Caco-2 (cell line): ENCODE data around the gene ZC3H18. TPM values are rescaled to one million over a fixed set of nuclear protein-coding genes. Genes with fewer than 3 reads are reported as not detected.
"Not testable (repeated sequence)": the region's sequence is repeated elsewhere in the genome, so short reads cannot be mapped to it uniquely, and the experiment has no call there.

Experiments used
- BruUV-seq: library from RNA; stranded (reverse); fragments of 400-500 nt; replicated peaks from 2 replicates; lab custom pipeline; 2021; lab: Mats Ljungman, UMichigan
- CTCF ChIA-PET: fragments of 300-600 bp; sonication (Branson Sonifier 250); formaldehyde crosslinking; loops from one replicate; lab custom pipeline; 2022; ENCODE audit warnings: antibody characterized with exemption; lab: Charles Lee
- POLR2A ChIA-PET: fragments of 300-600 bp; sonication (Branson Sonifier 250); formaldehyde crosslinking; loops from one replicate; lab custom pipeline; 2022; ENCODE audit warnings: antibody characterized with exemption; lab: Charles Lee
- DNase-seq, 2 experiments: peaks; one replicate each; pipeline versions ENCODE4 v3.0.0 to v3.0.0-alpha.2; 2020 to 2022
- H3K27me3 ChIP-seq: replicated peaks from 2 replicates; pipeline ENCODE4 v1.6.0; 2011; ENCODE audit warnings: low read length; ENCODE audit not compliant: control insufficient read depth, insufficient read depth
- H3K36me3 ChIP-seq: 2 replicates; pipeline ENCODE4 v1.5.1; 2011; ENCODE audit warnings: low read length; ENCODE audit not compliant: control insufficient read depth, insufficient read depth
- H3K4me1 ChIP-seq: fragments of 250-450 bp; sonication (Bioruptor Pico); 2 replicates; pipeline ENCODE4 v1.5.1; 2020; ENCODE audit warnings: mild to moderate bottlenecking
- H3K4me3 ChIP-seq: 2 replicates; pipeline ENCODE4 v1.5.1; 2011; ENCODE audit warnings: low read depth, mild to moderate bottlenecking, control low read depth, low read length
- H3K9me3 ChIP-seq: fragments of 250-450 bp; sonication (Bioruptor Pico); 2 replicates; pipeline ENCODE4 v1.5.1; 2020; ENCODE audit warnings: mild to moderate bottlenecking, moderate library complexity
- H3K27ac Mint-ChIP-seq: one replicate; pipeline ENCODE4 v1.8.0; 2022; ENCODE audit warnings: mixed read lengths; ENCODE audit not compliant: unreplicated experiment
- H3K27me3 Mint-ChIP-seq: one replicate; pipeline ENCODE4 v1.8.0; 2022; ENCODE audit warnings: mixed read lengths; ENCODE audit not compliant: insufficient read depth, unreplicated experiment
- H3K36me3 Mint-ChIP-seq: one replicate; pipeline ENCODE4 v1.8.0; 2022; ENCODE audit warnings: mild to moderate bottlenecking, mixed read lengths; ENCODE audit not compliant: insufficient read depth, unreplicated experiment
- H3K4me1 Mint-ChIP-seq: one replicate; pipeline ENCODE4 v1.8.0; 2022; ENCODE audit warnings: low read depth, mixed read lengths; ENCODE audit not compliant: unreplicated experiment
- H3K4me3 Mint-ChIP-seq: one replicate; pipeline ENCODE4 v1.8.0; 2022; ENCODE audit warnings: mild to moderate bottlenecking, moderate library complexity, mixed read lengths; ENCODE audit not compliant: unreplicated experiment
- H3K9me3 Mint-ChIP-seq: one replicate; pipeline ENCODE4 v1.8.0; 2022; ENCODE audit warnings: mixed read lengths; ENCODE audit not compliant: unreplicated experiment
- CTCF ChIP-seq, 2 experiments: fragments of 200-600 bp in 1 of 2; IDR thresholded peaks; 1 replicate in 1 of 2; 2 replicates in 1 of 2; pipeline versions ENCODE4 v1.5.1 to v1.8.0; 2011 to 2022; ENCODE audit warnings: antibody characterized with exemption in 1 of 2, control low read depth in 1 of 2, inconsistent platforms in 1 of 2, low read depth in 1 of 2, low read length in 1 of 2, mild to moderate bottlenecking in 1 of 2, moderate library complexity in 1 of 2; ENCODE audit not compliant: insufficient read depth in 1 of 2, severe bottlenecking in 1 of 2, unreplicated experiment in 1 of 2
- intact Hi-C: fragments of 100-400 bp; cut with micrococcal nuclease; formaldehyde crosslinking; loops from one replicate; pipeline ENCODE4 v1.10.0; 2022; ENCODE audit not compliant: unreplicated experiment
- total RNA-seq: library from RNA; stranded (reverse); gene quantifications from 2 replicates; pipeline ENCODE4 v1.2.3, GENCODE V29; 2022

ZC3H18 gene
- total RNA-seq, 1 experiment from 2014 or later = 82.0 TPM

DNA sequence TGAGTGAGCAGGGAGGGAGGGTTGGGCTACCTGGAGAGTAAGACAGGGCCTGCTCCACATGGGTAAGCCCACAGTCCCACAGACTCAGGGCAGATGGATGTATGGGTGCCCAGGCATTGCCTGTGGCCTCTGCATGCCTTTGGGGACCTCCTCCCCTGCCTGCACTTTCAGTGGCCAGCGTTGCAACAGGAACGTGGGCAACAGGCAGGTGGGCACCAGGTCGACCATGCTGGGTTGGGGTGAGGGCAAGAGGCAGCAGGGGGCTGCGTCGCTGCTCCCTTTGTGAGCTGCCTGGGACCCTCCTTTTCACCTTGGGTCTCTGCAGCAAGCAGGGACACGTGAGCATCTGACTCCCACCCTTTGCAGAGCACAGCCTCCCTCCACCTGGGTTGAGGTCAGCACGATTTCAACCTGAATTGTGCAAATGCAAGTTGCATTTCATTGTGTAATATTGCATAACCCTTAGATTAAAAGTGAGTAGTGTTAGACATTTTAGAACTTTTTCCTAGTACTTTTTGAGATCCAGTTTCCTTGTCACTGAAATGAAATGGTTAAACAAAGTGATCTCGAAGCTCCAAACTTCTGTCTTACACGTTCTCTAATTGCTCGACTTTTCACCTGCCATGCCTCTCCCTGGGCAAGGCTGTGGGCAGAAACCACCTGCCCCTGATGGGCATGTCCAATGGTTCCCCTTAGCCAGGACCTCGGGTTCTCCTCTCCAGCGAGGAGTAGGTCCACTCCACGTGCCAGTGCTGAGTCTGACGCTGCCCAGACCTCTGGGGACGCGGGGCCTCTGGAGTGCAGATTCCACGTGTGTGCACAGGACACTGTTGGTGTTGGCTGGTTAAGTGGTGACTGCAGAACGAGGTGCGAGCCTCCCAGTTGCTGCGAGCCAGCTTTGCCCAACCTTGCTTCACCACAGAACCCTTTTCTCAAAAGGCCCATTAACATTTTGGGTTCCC lies 35.3 kb downstream of the ZC3H18 start:
- POLR2A ChIA-PET = no interaction called here
- TF ChIP-seq CTCF (IDR thresholded peaks at IDR 0.05; ENCODE audit: insufficient read depth in 1 of 2, low read depth in 1 of 2, low read length in 1 of 2, severe bottlenecking in 1 of 2, unreplicated experiment in 1 of 2) = no peak
- intact Hi-C loops = no loop called here
- CTCF ChIA-PET = no interaction called here
- Mint-ChIP-seq H3K36me3 (peaks cover 84% of the 10 kb centered on the region), H3K9me3 (no peaks in the 10 kb centered on the region), H3K27me3 (no peaks in the 10 kb centered on the region), H3K27ac (no peak overlapping the region), H3K4me3 (no peak overlapping the region), H3K4me1 (no peaks in the 10 kb centered on the region)
- BruUV-seq = no TSS peak
- Histone ChIP-seq H3K4me1 (no peaks in the 10 kb centered on the region), H3K4me3 (no peak overlapping the region), H3K9me3 (no peaks in the 10 kb centered on the region), H3K36me3 (peaks cover 2% of the 10 kb centered on the region; the same call in 1 of the 2 replicates), H3K27me3 (no peaks in the 10 kb centered on the region)
- DNase-seq = no peak

DNA sequence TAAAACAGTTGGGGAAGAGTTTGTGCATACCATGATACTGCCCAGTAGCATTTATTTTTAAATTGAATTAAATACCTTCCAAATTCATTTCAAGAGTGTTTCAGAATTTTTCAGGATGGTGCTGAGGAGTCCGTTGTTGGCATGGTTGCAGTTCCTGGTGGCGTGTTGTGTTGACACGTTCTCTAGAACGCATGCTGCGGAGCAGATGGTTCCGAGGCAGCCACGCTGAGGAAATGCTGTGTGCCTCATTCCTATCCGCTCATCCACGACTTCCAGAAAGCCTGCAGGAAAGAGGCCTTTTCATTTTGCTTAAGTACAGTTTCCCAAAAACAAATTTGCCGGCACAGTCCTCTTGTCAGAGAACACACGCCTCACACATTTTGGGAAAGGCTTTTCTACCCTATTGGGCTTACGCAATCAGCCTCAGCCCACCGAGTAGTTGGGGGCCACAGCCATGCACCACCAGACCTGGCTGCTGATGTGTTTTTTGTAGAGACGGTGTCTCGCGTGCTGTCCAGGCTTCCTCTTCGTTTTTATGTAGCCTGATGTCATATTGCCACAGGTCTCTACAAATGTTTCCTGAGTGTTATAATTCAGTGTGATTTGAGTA lies 36.0 kb downstream of the ZC3H18 start:
- POLR2A ChIA-PET = no interaction called here
- H3K36me3 Mint-ChIP-seq = peaks cover 84% of the 10 kb centered on the region
- intact Hi-C loops = no loop called here
- no peaks in the 10 kb centered on the region for H3K27me3 Mint-ChIP-seq
- Histone ChIP-seq H3K9me3 (no peaks in the 10 kb centered on the region), H3K36me3 (peaks cover 2% of the 10 kb centered on the region; the same call in 1 of the 2 replicates), H3K4me3 (no peak overlapping the region), H3K27me3 (no peaks in the 10 kb centered on the region), H3K4me1 (no peaks in the 10 kb centered on the region)
- CTCF ChIA-PET = no interaction called here
- DNase-seq = no peak
- no peaks in the 10 kb centered on the region for H3K9me3 Mint-ChIP-seq
- TF ChIP-seq CTCF (IDR thresholded peaks at IDR 0.05; ENCODE audit: insufficient read depth in 1 of 2, low read depth in 1 of 2, low read length in 1 of 2, severe bottlenecking in 1 of 2, unreplicated experiment in 1 of 2) = no peak
- BruUV-seq = no TSS peak
- H3K4me1 Mint-ChIP-seq = no peaks in the 10 kb centered on the region
- H3K4me3 Mint-ChIP-seq = no peak overlapping the region
- no peak overlapping the region for H3K27ac Mint-ChIP-seq

DNA sequence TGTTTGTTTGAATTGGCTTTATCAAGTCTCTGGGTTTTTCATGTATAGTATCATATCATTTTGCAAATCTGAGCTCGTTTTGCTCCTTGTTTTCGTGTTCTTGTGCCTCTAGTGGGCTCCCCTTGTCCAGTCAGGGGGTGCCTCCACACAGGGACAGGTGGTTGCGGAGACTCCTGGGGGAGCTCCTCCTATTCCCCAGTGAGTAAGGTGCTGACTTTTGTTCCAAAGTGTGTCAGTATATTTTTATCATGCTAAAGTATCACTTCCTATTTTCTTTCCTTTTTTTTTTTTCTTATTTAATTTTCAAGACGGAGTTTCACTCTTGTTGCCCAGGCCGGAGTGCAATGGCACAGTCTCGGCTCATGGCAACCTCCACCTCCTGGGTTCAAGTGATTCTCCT lies 37.9 kb downstream of the ZC3H18 start:
- H3K27me3 ChIP-seq = no peaks in the 10 kb centered on the region
- H3K36me3 ChIP-seq = no peaks in the 10 kb centered on the region
- POLR2A ChIA-PET = no interaction called here
- Mint-ChIP-seq H3K36me3 (peaks cover 72% of the 10 kb centered on the region), H3K27me3 (no peaks in the 10 kb centered on the region), H3K4me3 (no peak overlapping the region), H3K4me1 (no peaks in the 10 kb centered on the region), H3K27ac (no peak overlapping the region), H3K9me3 (no peaks in the 10 kb centered on the region)
- intact Hi-C loops = no loop called here
- TF ChIP-seq CTCF (IDR thresholded peaks at IDR 0.05; ENCODE audit: insufficient read depth in 1 of 2, low read depth in 1 of 2, low read length in 1 of 2, severe bottlenecking in 1 of 2, unreplicated experiment in 1 of 2) = no peak
- BruUV-seq = no TSS peak
- no peaks in the 10 kb centered on the region for H3K9me3 ChIP-seq
- H3K4me1 ChIP-seq = no peaks in the 10 kb centered on the region
- CTCF ChIA-PET = no interaction called here
- no peak overlapping the region for H3K4me3 ChIP-seq
- DNase-seq = no peak

GRCh38 chr16:88609426-88609825 lies 39.2 kb downstream of the ZC3H18 start:
- H3K27me3 Mint-ChIP-seq, POLR2A ChIA-PET, H3K36me3 ChIP-seq: not testable (repeated sequence)

More at GRCh38 chr16:88609426-88609825, 39.2 kb downstream of the ZC3H18 start:
- H3K4me1 Mint-ChIP-seq, H3K9me3 Mint-ChIP-seq, intact Hi-C loops, H3K27me3 ChIP-seq, H3K9me3 ChIP-seq, DNase-seq, BruUV-seq, H3K4me1 ChIP-seq, H3K27ac Mint-ChIP-seq, H3K4me3 Mint-ChIP-seq, H3K4me3 ChIP-seq: not testable (repeated sequence)
- CTCF ChIA-PET = interaction anchor here (1.2 to 1.4 kb wide), 2 partner anchors 9 to 24 kb away, joined by 4 to 5 read pairs; no protein-coding TSS in a partner anchor
- peaks cover 78% of the 10 kb centered on the region for H3K36me3 Mint-ChIP-seq
